Stomach (tissue), 4 donors: Measurements from ENCODE around the gene IQCC.

Experiments
- POLR2AphosphoS5 ChIP-seq, 3 donors: sonication (generic); formaldehyde crosslinking; IDR thresholded peaks; one replicate each; pipeline ENCODE4 v1.6.1; 2016; ENCODE audit warnings: antibody characterized with exemption in 3 of 3
- TF ChIP-seq, protein P1 (sequence below), 7 experiments: fragments of 450-650 bp in 4 of 7; fragments of 200-600 bp in 3 of 7; sonication (generic) in 3 of 7; IDR thresholded peaks; one replicate each; pipeline ENCODE4 v1.5.1; 2016 to 2019; ENCODE audit warnings: antibody characterized with exemption in 7 of 7, control low read depth in 2 of 7, mild to moderate bottlenecking in 1 of 7

DNA sequence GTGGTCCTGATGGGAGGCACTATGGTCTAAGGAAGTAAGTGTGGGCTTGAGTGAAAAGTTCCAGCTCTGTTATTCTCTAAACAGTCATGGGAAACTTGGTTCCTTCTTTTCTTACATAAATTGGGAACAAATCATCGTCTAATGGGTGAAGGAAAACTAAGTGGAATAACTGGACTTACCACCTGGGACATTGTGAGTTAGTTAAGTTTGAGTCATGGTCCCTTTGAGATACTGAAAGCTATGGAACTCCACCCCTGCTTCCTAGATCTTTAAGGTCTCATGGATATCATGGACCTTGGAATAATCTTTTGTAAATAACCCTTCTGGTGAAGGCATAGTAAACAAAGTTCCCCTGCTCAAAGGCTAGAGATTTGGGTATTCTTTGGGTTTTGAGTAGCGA lies 42.1 kb upstream of the IQCC start:
- TF ChIP-seq, protein P1, sequence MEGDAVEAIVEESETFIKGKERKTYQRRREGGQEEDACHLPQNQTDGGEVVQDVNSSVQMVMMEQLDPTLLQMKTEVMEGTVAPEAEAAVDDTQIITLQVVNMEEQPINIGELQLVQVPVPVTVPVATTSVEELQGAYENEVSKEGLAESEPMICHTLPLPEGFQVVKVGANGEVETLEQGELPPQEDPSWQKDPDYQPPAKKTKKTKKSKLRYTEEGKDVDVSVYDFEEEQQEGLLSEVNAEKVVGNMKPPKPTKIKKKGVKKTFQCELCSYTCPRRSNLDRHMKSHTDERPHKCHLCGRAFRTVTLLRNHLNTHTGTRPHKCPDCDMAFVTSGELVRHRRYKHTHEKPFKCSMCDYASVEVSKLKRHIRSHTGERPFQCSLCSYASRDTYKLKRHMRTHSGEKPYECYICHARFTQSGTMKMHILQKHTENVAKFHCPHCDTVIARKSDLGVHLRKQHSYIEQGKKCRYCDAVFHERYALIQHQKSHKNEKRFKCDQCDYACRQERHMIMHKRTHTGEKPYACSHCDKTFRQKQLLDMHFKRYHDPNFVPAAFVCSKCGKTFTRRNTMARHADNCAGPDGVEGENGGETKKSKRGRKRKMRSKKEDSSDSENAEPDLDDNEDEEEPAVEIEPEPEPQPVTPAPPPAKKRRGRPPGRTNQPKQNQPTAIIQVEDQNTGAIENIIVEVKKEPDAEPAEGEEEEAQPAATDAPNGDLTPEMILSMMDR (IDR thresholded peaks at IDR 0.05), result no peak
- TF ChIP-seq POLR2AphosphoS5 (IDR thresholded peaks at IDR 0.05), result peak in 1 of 3 donors; percentile 9
